Inferior parietal cortex (tissue), 1 donor: ENCODE measurements around the gene HIPK2.

ENCODE experiments used
- DNase-seq: peaks from one replicate; pipeline ENCODE4 v3.0.0-alpha.2; 2016; ENCODE audit errors: extremely low spot score

The HIPK2 gene

GRCh38 chr7:139591550-139592195 is 186.1 kb downstream of the HIPK2 start:
- no peak for DNase-seq

- DNase-seq, result peak; percentile 47
These were observed 188.3 kb downstream of the HIPK2 start for GRCh38 chr7:139589474-139589873.

GRCh38 chr7:139588632-139589031 is 189.2 kb downstream of the HIPK2 start:
- peak; percentile 60 for DNase-seq

- no peak for DNase-seq
These were observed 190.3 kb downstream of the HIPK2 start for GRCh38 chr7:139587535-139587934.

GRCh38 chr7:139586286-139586685 is 191.5 kb downstream of the HIPK2 start:
- no peak for DNase-seq

- no peak for DNase-seq
These were observed 192.8 kb downstream of the HIPK2 start for GRCh38 chr7:139585042-139585441.

- DNase-seq, result no peak
These were observed 193.8 kb downstream of the HIPK2 start for GRCh38 chr7:139583826-139584553.

- no peak for DNase-seq
These were observed 195.1 kb downstream of the HIPK2 start for GRCh38 chr7:139582671-139583155.

GRCh38 chr7:139582130-139582650 is 195.6 kb downstream of the HIPK2 start:
- no peak for DNase-seq

- DNase-seq, result no peak
These were observed 197.4 kb downstream of the HIPK2 start for GRCh38 chr7:139580435-139580834.

GRCh38 chr7:139576179-139576973 is 201.4 kb downstream of the HIPK2 start:
- no peak for DNase-seq

- DNase-seq, result no peak
These were observed 202.5 kb downstream of the HIPK2 start for GRCh38 chr7:139575338-139575680.

GRCh38 chr7:139574618-139575337 is 203.0 kb downstream of the HIPK2 start:
- no peak for DNase-seq

GRCh38 chr7:139573871-139574270 is 203.9 kb downstream of the HIPK2 start:
- no peak for DNase-seq

GRCh38 chr7:139572704-139573385 is 205.0 kb downstream of the HIPK2 start:
- DNase-seq, result no peak

- DNase-seq, result no peak
These were observed 205.7 kb downstream of the HIPK2 start for GRCh38 chr7:139572071-139572470.

GRCh38 chr7:139571651-139572050 is 206.1 kb downstream of the HIPK2 start:
- DNase-seq, result no peak

- DNase-seq, result no peak
These were observed 206.6 kb downstream of the HIPK2 start for GRCh38 chr7:139571190-139571589.

GRCh38 chr7:139570626-139571025 is 207.2 kb downstream of the HIPK2 start:
- DNase-seq, result no peak

- peak; percentile 58 for DNase-seq
These were observed 207.7 kb downstream of the HIPK2 start for GRCh38 chr7:139570119-139570518.
